Duodenal mucosa (tissue), 2 donors: ENCODE results near the gene HMG20A.

ENCODE experiments used
- H3K27ac ChIP-seq: one replicate; pipeline ENCODE4 v1.7.0; 2013; ENCODE audit warnings: low read depth, low read length
- H3K27me3 ChIP-seq, 2 donors: one replicate each; pipeline ENCODE4 v1.7.0; 2013; ENCODE audit warnings: low read length in 2 of 2, control low read depth in 1 of 2; ENCODE audit not compliant: insufficient read depth in 2 of 2, control insufficient read depth in 1 of 2
- H3K36me3 ChIP-seq, 2 donors: one replicate each; pipeline ENCODE4 v1.7.0; 2013; ENCODE audit warnings: low read length in 2 of 2, control low read depth in 1 of 2; ENCODE audit not compliant: insufficient read depth in 2 of 2, control insufficient read depth in 1 of 2
- H3K4me1 ChIP-seq, 2 donors: one replicate each; pipeline ENCODE4 v1.7.0; 2013; ENCODE audit warnings: low read length in 2 of 2, control low read depth in 1 of 2; ENCODE audit not compliant: insufficient read depth in 2 of 2, control insufficient read depth in 1 of 2
- H3K4me3 ChIP-seq, 2 donors: one replicate each; pipeline ENCODE4 v1.7.0; 2013; ENCODE audit warnings: low read length in 2 of 2, low read depth in 1 of 2
- H3K9ac ChIP-seq, 2 donors: one replicate each; pipeline ENCODE4 v1.7.0; 2013; ENCODE audit warnings: low read length in 2 of 2, low read depth in 1 of 2
- H3K9me3 ChIP-seq, 2 donors: one replicate each; pipeline ENCODE4 v1.7.0; 2013; ENCODE audit warnings: low read length in 2 of 2, control low read depth in 1 of 2; ENCODE audit not compliant: control insufficient read depth in 1 of 2

The HMG20A gene

DNA sequence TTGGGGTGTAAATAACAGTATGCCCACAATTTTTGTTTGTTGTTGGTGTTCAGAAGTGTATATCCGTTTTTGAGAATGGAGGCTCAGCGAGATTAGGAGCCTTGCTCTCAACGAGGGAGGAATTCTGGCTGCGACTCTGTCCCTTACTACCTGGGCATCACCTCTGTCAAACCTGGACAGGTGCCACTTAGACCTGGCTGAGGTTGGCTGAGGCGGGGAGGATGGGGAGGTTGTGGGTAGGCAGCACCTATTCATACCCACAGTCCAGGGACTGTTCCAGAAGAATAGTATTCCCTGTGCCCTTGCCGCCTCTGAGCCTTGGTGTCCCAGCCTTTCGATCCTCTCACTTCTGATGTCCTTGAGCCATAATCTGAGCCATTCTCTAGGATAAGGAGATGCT lies 112.2 kb downstream of the HMG20A start:
- H3K9ac ChIP-seq, result no peak overlapping the region
- peaks cover 2 to 8% of the 10 kb centered on the region in 2 donors for H3K4me1 ChIP-seq
- H3K36me3 ChIP-seq, result no peaks in the 10 kb centered on the region
- no peak overlapping the region for H3K27ac ChIP-seq
- H3K27me3 ChIP-seq, result no peaks in the 10 kb centered on the region
- H3K9me3 ChIP-seq, result no peaks in the 10 kb centered on the region
- H3K4me3 ChIP-seq, result no peak overlapping the region

- Histone ChIP-seq H3K4me1 (peaks cover 3 to 16% of the 10 kb centered on the region in 2 donors), H3K27ac (no peak overlapping the region), H3K27me3 (no peaks in the 10 kb centered on the region), H3K36me3 (no peaks in the 10 kb centered on the region), H3K4me3 (no peak overlapping the region), H3K9ac (no peak overlapping the region), H3K9me3 (no peaks in the 10 kb centered on the region)
Measured at GRCh38 chr15:77533578-77534430, 113.1 kb downstream of the HMG20A start.
